GM23338 (cell line): ENCODE measurements around the gene L2HGDH. TPM values are rescaled to one million over a fixed set of nuclear protein-coding genes. Genes with fewer than 3 reads are reported as not detected.

Experiments used
- CREB1 ChIP-seq: fragments of 250-450 bp; sonication (Bioruptor Pico); IDR thresholded peaks from 2 replicates; pipeline ENCODE4 v1.5.0; 2020; ENCODE audit warnings: low read depth, mild to moderate bottlenecking, moderate library complexity
- EZH2phosphoT487 ChIP-seq: fragments of 200-600 bp; sonication (generic); IDR thresholded peaks from one replicate; pipeline ENCODE4 v1.8.1; 2018; ENCODE audit warnings: antibody characterized with exemption; ENCODE audit not compliant: unreplicated experiment
- NANOG ChIP-seq: IDR thresholded peaks from 2 replicates; pipeline ENCODE4 v1.6.1; 2016; ENCODE audit warnings: antibody characterized with exemption, borderline replicate concordance
- STAT1 ChIP-seq: IDR thresholded peaks from one replicate; pipeline ENCODE4 v1.6.1; 2016; ENCODE audit warnings: antibody characterized with exemption; ENCODE audit not compliant: unreplicated experiment
- ZNF114 ChIP-seq: fragments of 250-450 bp; sonication (Bioruptor Pico); IDR thresholded peaks from 2 replicates; pipeline ENCODE4 v1.5.0; 2020; ENCODE audit warnings: mild to moderate bottlenecking, moderate library complexity
- ZNF331 ChIP-seq: fragments of 250-450 bp; sonication (Bioruptor Pico); IDR thresholded peaks from 2 replicates; pipeline ENCODE4 v1.5.0; 2020; ENCODE audit warnings: low read depth, mild to moderate bottlenecking, moderate library complexity
- polyA plus RNA-seq: library from polyadenylated mRNA; unstranded; fragments of >200 nt; fragmentation: Nextera tagmentation; extraction: Ambion mirVana; gene quantifications from 2 replicates; pipeline ENCODE4 v1.2.1, GENCODE V29; 2016
- total RNA-seq: library from RNA; depleted of rRNA; stranded (reverse); fragments of >200 nt; shearing (Covaris generic); gene quantifications from 2 replicates; pipeline ENCODE4 v1.2.3, GENCODE V29; 2014
- TF ChIP-seq, protein P1 (sequence below): fragments of 250-450 bp; sonication (Bioruptor Pico); IDR thresholded peaks from 2 replicates; pipeline ENCODE4 v1.5.0; 2020; ENCODE audit warnings: mild to moderate bottlenecking, moderate library complexity
- TF ChIP-seq, protein P2 (sequence below): IDR thresholded peaks from 2 replicates; pipeline ENCODE4 v1.6.1; 2016; ENCODE audit warnings: antibody characterized with exemption
- TF ChIP-seq, protein P3 (sequence below), 2 experiments: fragments of 200-600 bp in 1 of 2; sonication (generic) in 1 of 2; conservative IDR thresholded peaks; 2 replicates each; pipeline versions ENCODE4 v1.5.1 to v1.6.1; 2016 to 2017; ENCODE audit warnings: antibody characterized with exemption in 2 of 2, low read depth in 2 of 2, mild to moderate bottlenecking in 2 of 2, moderate library complexity in 1 of 2

Gene L2HGDH
- total and polyA plus RNA-seq, 2 experiments from 2014 or later, result 13.5 to 28.5 TPM

DNA sequence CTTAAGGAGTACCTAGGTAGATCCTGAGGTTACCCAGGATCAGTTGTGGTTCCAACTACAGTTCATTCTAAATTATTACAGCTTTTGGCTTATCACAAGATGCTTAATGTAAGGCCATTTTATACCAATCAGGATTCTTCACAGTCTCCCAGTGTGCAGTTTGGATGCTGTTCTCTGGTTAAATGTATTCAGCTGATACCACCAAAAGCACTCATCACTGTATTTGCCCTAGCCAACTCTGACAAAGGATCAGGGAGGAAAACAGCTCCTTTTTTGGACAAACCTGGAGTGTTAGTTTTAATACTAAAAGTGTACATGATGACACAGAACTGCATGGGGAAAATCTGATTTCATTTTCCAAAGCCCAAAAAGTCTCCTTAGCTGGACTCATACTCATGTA lies 19.6 kb upstream of the L2HGDH start (continued):
- TF ChIP-seq, protein P1, sequence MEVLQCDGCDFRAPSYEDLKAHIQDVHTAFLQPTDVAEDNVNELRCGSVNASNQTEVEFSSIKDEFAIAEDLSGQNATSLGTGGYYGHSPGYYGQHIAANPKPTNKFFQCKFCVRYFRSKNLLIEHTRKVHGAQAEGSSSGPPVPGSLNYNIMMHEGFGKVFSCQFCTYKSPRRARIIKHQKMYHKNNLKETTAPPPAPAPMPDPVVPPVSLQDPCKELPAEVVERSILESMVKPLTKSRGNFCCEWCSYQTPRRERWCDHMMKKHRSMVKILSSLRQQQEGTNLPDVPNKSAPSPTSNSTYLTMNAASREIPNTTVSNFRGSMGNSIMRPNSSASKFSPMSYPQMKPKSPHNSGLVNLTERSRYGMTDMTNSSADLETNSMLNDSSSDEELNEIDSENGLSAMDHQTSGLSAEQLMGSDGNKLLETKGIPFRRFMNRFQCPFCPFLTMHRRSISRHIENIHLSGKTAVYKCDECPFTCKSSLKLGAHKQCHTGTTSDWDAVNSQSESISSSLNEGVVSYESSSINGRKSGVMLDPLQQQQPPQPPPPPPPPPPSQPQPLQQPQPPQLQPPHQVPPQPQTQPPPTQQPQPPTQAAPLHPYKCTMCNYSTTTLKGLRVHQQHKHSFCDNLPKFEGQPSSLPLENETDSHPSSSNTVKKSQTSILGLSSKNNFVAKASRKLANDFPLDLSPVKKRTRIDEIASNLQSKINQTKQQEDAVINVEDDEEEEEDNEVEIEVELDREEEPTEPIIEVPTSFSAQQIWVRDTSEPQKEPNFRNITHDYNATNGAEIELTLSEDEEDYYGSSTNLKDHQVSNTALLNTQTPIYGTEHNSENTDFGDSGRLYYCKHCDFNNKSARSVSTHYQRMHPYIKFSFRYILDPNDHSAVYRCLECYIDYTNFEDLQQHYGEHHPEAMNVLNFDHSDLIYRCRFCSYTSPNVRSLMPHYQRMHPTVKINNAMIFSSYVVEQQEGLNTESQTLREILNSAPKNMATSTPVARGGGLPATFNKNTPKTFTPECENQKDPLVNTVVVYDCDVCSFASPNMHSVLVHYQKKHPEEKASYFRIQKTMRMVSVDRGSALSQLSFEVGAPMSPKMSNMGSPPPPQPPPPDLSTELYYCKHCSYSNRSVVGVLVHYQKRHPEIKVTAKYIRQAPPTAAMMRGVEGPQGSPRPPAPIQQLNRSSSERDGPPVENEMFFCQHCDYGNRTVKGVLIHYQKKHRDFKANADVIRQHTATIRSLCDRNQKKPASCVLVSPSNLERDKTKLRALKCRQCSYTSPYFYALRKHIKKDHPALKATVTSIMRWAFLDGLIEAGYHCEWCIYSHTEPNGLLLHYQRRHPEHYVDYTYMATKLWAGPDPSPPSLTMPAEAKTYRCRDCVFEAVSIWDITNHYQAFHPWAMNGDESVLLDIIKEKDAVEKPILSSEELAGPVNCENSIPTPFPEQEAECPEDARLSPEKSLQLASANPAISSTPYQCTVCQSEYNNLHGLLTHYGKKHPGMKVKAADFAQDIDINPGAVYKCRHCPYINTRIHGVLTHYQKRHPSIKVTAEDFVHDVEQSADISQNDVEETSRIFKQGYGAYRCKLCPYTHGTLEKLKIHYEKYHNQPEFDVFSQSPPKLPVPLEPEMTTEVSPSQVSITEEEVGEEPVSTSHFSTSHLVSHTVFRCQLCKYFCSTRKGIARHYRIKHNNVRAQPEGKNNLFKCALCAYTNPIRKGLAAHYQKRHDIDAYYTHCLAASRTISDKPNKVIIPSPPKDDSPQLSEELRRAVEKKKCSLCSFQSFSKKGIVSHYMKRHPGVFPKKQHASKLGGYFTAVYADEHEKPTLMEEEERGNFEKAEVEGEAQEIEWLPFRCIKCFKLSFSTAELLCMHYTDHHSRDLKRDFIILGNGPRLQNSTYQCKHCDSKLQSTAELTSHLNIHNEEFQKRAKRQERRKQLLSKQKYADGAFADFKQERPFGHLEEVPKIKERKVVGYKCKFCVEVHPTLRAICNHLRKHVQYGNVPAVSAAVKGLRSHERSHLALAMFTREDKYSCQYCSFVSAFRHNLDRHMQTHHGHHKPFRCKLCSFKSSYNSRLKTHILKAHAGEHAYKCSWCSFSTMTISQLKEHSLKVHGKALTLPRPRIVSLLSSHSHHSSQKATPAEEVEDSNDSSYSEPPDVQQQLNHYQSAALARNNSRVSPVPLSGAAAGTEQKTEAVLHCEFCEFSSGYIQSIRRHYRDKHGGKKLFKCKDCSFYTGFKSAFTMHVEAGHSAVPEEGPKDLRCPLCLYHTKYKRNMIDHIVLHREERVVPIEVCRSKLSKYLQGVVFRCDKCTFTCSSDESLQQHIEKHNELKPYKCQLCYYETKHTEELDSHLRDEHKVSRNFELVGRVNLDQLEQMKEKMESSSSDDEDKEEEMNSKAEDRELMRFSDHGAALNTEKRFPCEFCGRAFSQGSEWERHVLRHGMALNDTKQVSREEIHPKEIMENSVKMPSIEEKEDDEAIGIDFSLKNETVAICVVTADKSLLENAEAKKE (CRISPR knock-in tag), result no peak
- TF ChIP-seq CREB1 (no peak), ZNF331 (CRISPR knock-in tag) (no peak), STAT1 (no peak), EZH2phosphoT487 (no peak), NANOG (no peak), ZNF114 (no peak)
- TF ChIP-seq, protein P2, sequence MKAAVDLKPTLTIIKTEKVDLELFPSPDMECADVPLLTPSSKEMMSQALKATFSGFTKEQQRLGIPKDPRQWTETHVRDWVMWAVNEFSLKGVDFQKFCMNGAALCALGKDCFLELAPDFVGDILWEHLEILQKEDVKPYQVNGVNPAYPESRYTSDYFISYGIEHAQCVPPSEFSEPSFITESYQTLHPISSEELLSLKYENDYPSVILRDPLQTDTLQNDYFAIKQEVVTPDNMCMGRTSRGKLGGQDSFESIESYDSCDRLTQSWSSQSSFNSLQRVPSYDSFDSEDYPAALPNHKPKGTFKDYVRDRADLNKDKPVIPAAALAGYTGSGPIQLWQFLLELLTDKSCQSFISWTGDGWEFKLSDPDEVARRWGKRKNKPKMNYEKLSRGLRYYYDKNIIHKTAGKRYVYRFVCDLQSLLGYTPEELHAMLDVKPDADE, result no peak
- TF ChIP-seq, protein P3, sequence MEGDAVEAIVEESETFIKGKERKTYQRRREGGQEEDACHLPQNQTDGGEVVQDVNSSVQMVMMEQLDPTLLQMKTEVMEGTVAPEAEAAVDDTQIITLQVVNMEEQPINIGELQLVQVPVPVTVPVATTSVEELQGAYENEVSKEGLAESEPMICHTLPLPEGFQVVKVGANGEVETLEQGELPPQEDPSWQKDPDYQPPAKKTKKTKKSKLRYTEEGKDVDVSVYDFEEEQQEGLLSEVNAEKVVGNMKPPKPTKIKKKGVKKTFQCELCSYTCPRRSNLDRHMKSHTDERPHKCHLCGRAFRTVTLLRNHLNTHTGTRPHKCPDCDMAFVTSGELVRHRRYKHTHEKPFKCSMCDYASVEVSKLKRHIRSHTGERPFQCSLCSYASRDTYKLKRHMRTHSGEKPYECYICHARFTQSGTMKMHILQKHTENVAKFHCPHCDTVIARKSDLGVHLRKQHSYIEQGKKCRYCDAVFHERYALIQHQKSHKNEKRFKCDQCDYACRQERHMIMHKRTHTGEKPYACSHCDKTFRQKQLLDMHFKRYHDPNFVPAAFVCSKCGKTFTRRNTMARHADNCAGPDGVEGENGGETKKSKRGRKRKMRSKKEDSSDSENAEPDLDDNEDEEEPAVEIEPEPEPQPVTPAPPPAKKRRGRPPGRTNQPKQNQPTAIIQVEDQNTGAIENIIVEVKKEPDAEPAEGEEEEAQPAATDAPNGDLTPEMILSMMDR (conservative IDR thresholded peaks at IDR 0.05; ENCODE audit: low read depth in 2 of 2), result no peak
